ENCODE measurements around the gene SP140L. TPM values are rescaled to one million over a fixed set of nuclear protein-coding genes. Genes with fewer than 3 reads are reported as not detected.
"Not testable (repeated sequence)": the region's sequence is repeated elsewhere in the genome, so short reads cannot be mapped to it uniquely, and the experiment has no call there.

The SP140L gene
- total and polyA plus RNA-seq, 9 donors: 7.1 to 31.3 (median 19.4) TPM

DNA sequence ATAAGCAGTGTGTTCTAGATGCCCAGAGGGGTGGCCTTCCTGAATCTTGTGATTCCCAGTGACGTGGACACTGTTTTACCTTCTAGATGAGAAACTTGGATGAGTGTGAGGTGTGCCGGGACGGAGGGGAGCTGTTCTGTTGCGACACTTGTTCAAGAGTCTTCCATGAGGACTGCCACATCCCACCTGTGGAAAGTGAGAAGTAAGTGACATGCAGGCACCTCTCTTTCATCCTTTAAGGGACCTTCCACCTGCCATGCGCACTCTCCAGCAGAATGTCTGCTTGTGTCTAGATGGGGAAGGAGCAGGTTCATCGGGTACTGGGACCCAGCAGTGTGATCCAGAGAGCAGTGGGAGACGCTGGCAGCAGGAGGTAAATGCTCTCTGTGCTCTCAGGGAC lies 73.0 kb downstream of the SP140L start:
- TF ChIP-seq, protein P1, sequence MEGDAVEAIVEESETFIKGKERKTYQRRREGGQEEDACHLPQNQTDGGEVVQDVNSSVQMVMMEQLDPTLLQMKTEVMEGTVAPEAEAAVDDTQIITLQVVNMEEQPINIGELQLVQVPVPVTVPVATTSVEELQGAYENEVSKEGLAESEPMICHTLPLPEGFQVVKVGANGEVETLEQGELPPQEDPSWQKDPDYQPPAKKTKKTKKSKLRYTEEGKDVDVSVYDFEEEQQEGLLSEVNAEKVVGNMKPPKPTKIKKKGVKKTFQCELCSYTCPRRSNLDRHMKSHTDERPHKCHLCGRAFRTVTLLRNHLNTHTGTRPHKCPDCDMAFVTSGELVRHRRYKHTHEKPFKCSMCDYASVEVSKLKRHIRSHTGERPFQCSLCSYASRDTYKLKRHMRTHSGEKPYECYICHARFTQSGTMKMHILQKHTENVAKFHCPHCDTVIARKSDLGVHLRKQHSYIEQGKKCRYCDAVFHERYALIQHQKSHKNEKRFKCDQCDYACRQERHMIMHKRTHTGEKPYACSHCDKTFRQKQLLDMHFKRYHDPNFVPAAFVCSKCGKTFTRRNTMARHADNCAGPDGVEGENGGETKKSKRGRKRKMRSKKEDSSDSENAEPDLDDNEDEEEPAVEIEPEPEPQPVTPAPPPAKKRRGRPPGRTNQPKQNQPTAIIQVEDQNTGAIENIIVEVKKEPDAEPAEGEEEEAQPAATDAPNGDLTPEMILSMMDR (IDR thresholded peaks at IDR 0.05): no peak
- TF ChIP-seq POLR2A (IDR thresholded peaks at IDR 0.05): no peak
- TF ChIP-seq EP300 (IDR thresholded peaks at IDR 0.05): no peak
- Histone ChIP-seq H3K4me3 (no peak overlapping the region), H3K9me3 (peaks cover 0 to 4% of the 10 kb centered on the region in 2 donors), H3K27ac (no peak overlapping the region), H3K36me3 (no peaks in the 10 kb centered on the region), H3K4me1 (ENCODE audit: insufficient read depth) (no peaks in the 10 kb centered on the region), H3K27me3 (no peaks in the 10 kb centered on the region)
- DNase-seq: no peak
- whole genome bisulfite sequencing, 3 donors: 93 to 96% (median 94%) methylated on average over 7 of the region's 7 CpGs
- intact Hi-C loops (cut with DNase I): no loop called here

DNA sequence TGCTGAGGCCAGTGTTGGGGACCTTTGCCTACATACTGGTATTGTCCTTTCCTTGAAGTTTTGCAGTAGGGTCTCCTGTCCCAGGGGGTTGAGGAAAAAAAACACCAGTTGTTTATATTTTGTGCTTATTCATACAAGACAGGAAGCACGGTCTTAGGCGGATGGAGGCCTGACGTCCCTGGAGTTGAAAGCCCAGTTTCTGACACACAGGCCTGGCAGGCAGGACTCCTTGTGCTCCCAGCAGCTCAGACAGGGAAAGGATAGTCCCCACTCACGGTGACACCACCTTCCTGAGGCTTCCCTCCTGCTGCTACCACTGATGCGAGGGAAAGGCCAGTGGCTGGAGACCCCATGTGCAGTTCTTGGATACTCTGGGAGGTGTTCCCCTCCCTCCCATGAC lies 73.5 kb downstream of the SP140L start:
- no peak for TF ChIP-seq POLR2A (IDR thresholded peaks at IDR 0.05)
- TF ChIP-seq, protein P1 (IDR thresholded peaks at IDR 0.05): no peak
- no peak for TF ChIP-seq EP300 (IDR thresholded peaks at IDR 0.05)
- Histone ChIP-seq H3K4me1 (ENCODE audit: insufficient read depth) (no peaks in the 10 kb centered on the region), H3K27me3 (no peaks in the 10 kb centered on the region), H3K9me3 (peaks cover 0 to 4% of the 10 kb centered on the region in 2 donors), H3K27ac (no peak overlapping the region), H3K36me3 (no peaks in the 10 kb centered on the region), H3K4me3 (no peak overlapping the region)
- 82 to 87% (median 85%) methylated on average over 5 of the region's 5 CpGs for WGBS, 3 donors
- DNase-seq: no peak
- intact Hi-C loops (cut with DNase I): no loop called here

DNA sequence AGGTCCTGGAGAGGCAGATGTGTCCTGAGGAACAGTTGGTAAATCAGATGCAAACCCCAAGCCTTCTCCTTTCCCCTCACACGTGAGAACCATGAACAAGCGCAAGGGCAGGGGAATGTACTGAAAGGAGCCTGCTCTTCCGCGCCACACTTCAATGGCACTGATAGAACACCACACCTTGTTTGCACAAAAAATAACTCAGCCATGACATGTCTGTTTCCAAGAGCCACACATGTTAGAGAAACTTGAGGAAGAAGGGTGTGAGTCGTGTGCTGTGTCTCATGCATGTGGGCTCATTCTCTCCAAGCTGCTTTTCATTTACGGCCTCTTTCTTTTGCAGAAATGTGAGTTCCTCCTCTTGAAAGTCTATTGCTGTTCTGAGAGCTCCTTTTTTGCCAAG lies 74.0 kb downstream of the SP140L start:
- H3K9me3 ChIP-seq; H3K27me3 ChIP-seq; H3K27ac ChIP-seq; H3K36me3 ChIP-seq; H3K4me1 ChIP-seq (ENCODE audit: insufficient read depth); DNase-seq; H3K4me3 ChIP-seq; intact Hi-C loops (cut with DNase I): not testable (repeated sequence)
- 89 to 100% (median 91%) methylated on average over 2 to 4 of the region's 6 CpGs for WGBS, 3 donors

GRCh38 chr2:230403746-230404145 lies 76.8 kb downstream of the SP140L start:
- no peak for TF ChIP-seq POLR2A (IDR thresholded peaks at IDR 0.05)
- TF ChIP-seq, protein P1 (IDR thresholded peaks at IDR 0.05): no peak
- no peak for TF ChIP-seq EP300 (IDR thresholded peaks at IDR 0.05)
- peaks cover 1% of the 10 kb centered on the region for H3K4me1 ChIP-seq (ENCODE audit: insufficient read depth)
- H3K36me3 ChIP-seq: no peaks in the 10 kb centered on the region
- intact Hi-C loops (cut with DNase I): no loop called here
- H3K4me3 ChIP-seq: no peak overlapping the region
- H3K9me3 ChIP-seq: no peaks in the 10 kb centered on the region
- DNase-seq: no peak
- no peak overlapping the region for H3K27ac ChIP-seq
- H3K27me3 ChIP-seq: no peaks in the 10 kb centered on the region
- 91 to 95% (median 92%) methylated on average over 7 of the region's 7 CpGs for WGBS, 3 donors

DNA sequence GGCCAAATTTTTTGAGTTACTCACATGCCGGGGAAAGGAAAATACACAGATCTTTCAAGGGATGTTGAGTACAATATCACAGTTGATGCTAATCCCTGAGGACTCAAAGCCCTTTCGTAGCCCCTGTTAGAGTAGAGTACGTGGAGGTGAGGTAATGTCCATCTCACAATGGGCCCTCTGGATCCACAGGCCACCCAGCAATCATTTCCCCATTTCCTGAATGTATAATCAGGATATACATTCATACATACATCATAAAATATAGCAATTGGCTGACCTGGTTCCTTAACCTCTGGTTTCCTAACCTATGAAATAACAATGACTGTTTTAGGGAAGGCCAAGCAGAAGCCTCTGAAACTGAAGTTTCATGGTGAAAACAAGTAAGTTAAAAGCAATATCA lies 78.8 kb downstream of the SP140L start:
- 97 to 99% (median 98%) methylated on average over 3 of the region's 3 CpGs for WGBS, 3 donors
- H3K36me3 ChIP-seq: no peaks in the 10 kb centered on the region
- no peak for DNase-seq
- intact Hi-C loops (cut with DNase I): no loop called here
- no peaks in the 10 kb centered on the region for H3K27me3 ChIP-seq
- H3K9me3 ChIP-seq: no peaks in the 10 kb centered on the region
- no peak overlapping the region for H3K27ac ChIP-seq
- TF ChIP-seq, protein P1 (IDR thresholded peaks at IDR 0.05): no peak
- H3K4me1 ChIP-seq (ENCODE audit: insufficient read depth): peaks cover 1% of the 10 kb centered on the region
- no peak overlapping the region for H3K4me3 ChIP-seq

Measured in ovary (tissue), 9 donors.